ENCODE results near the gene UBTF. TPM values are rescaled to one million over a fixed set of nuclear protein-coding genes. Genes with fewer than 3 reads are reported as not detected.

Gene UBTF
- total RNA-seq, 1 donor from 2014 or later: 51.7 TPM

DNA sequence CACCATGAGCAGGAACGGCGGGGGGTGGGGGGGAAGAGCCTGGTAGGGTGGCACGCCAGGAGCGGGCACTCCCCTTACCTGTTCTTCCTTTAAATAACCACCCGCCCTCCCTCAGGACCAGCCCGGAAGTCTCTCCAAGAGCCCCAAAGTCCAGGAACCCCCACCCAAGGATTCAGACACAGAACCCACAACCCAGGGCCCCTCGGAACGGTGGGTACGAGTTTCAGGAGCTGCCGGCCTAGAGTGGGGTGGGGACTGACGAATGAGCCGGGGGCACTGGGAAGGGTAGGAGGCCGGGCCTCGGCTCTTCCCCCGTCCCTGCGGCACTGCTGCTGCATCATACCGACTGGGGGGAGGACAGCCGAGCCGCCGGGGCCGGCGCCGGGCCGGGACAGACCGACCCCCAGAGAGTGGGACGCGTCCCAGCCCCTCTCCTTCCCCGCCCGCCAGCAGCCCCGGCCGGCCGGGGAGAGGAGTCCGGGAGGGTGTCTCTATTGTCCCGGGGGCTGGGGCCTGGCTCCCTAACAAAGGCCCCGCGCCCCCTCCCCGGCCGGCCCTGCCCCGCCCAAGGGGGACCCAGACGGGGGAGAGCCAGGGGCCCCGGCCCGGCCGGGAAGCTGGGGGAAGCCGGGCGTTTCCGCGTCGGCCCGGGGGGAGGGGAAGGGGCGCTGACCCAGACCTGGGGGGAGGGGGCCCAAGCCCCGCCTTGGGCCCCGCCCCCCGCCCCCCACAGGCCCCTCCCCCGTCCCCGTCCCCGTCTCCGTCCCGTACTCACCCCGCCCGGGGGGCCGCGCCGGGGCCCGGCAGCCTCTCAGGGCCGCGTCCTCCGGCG lies 20.5 kb downstream of the UBTF start:
- Histone ChIP-seq H3K4me3 (ENCODE audit: low read length in 3 of 3) (peak overlapping the region; percentile 68 to 76 (median 72)), H3K36me3 (ENCODE audit: control insufficient read depth in 3 of 3, insufficient read depth in 3 of 3, low read length in 3 of 3) (peaks cover 20 to 32% (median 29%) of the 10 kb centered on the region in 3 donors), H3K4me1 (ENCODE audit: control insufficient read depth in 3 of 3, insufficient read depth in 3 of 3, low read length in 3 of 3) (peaks cover 16 to 46% (median 22%) of the 10 kb centered on the region in 3 donors), H3K27ac (ENCODE audit: low read depth, low read length) (peak overlapping the region; percentile 90), H3K9me3 (ENCODE audit: control insufficient read depth in 3 of 3, low read length in 3 of 3) (no peaks in the 10 kb centered on the region), H3K9ac (ENCODE audit: low read depth in 1 of 3, low read length in 3 of 3) (peak overlapping the region; percentile 77 to 85 (median 82)), H3K27me3 (ENCODE audit: control insufficient read depth in 3 of 3, insufficient read depth in 3 of 3, low read length in 3 of 3) (no peaks in the 10 kb centered on the region)

DNA sequence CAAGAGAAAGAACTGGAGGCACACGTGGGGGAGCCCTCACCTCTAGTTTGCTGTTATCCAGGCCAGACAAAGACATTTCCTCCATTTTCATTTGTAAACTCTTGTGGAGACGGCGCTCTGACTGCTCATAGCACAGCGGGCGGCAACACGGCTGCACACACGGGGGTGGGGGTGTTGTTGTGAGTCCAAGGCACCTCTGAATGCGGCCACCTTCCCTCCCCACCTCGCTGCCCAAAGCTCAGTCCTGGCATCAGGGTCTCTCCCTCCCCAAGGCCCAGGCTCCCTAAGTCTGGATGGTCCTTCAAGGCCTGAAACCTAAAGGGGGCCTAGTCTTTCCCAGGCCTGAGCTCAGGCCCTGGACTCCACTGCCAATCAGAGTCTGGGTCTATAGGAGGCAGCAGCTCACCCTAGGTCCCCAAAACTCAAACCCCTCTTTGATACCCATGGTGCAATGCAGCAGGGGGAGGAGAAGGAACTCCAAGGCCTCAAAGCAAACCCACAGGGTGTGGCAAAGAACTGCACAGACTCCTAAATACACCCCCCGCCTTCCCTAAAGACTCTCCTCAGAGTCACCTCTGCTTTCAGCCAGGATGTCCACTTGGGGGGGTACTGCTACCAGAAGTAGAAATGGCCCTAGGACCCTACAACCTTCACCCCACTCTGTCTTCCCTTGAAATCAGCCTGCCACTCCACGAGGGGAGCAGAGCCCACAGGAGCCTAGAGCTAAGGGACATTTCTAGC lies 21.3 kb downstream of the UBTF start:
- Histone ChIP-seq H3K9ac (ENCODE audit: low read depth in 1 of 3, low read length in 3 of 3) (peak overlapping the region; percentile 77 to 85 (median 82)), H3K36me3 (ENCODE audit: control insufficient read depth in 3 of 3, insufficient read depth in 3 of 3, low read length in 3 of 3) (peaks cover 25 to 38% (median 34%) of the 10 kb centered on the region in 3 donors), H3K27me3 (ENCODE audit: control insufficient read depth in 3 of 3, insufficient read depth in 3 of 3, low read length in 3 of 3) (no peaks in the 10 kb centered on the region), H3K4me1 (ENCODE audit: control insufficient read depth in 3 of 3, insufficient read depth in 3 of 3, low read length in 3 of 3) (peaks cover 16 to 39% (median 22%) of the 10 kb centered on the region in 3 donors), H3K4me3 (ENCODE audit: low read length in 3 of 3) (peak overlapping the region; percentile 68 to 76 (median 72)), H3K9me3 (ENCODE audit: control insufficient read depth in 3 of 3, low read length in 3 of 3) (no peaks in the 10 kb centered on the region), H3K27ac (ENCODE audit: low read depth, low read length) (peak overlapping the region; percentile 90)

DNA sequence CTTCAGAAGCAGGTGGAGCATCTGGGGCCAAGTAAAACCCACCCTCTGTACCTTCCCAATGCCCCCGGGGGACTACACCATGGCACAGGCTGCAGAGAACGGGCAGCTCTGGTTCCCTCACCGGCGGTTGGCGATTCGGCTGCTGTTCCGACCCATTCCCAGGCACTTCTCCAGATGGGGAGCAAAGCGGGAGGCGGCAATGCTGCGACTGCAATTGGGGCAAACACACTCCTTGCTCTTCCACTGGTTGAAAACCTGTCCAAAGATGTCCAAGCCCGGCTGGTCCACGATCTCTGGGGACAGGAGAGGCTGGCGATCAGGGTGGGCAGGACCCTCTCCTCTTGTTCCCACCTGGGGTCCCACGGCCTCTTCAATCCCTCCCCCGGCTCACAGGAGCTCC lies 22.4 kb downstream of the UBTF start:
- Histone ChIP-seq H3K9me3 (ENCODE audit: control insufficient read depth in 3 of 3, low read length in 3 of 3) (no peaks in the 10 kb centered on the region), H3K4me3 (ENCODE audit: low read length in 3 of 3) (no peak overlapping the region), H3K4me1 (ENCODE audit: control insufficient read depth in 3 of 3, insufficient read depth in 3 of 3, low read length in 3 of 3) (peaks cover 16 to 28% (median 19%) of the 10 kb centered on the region in 3 donors), H3K9ac (ENCODE audit: low read depth in 1 of 3, low read length in 3 of 3) (peak overlapping the region in 1 of 3 donors; percentile 33), H3K36me3 (ENCODE audit: control insufficient read depth in 3 of 3, insufficient read depth in 3 of 3, low read length in 3 of 3) (peaks cover 28 to 40% (median 34%) of the 10 kb centered on the region in 3 donors), H3K27me3 (ENCODE audit: control insufficient read depth in 3 of 3, insufficient read depth in 3 of 3, low read length in 3 of 3) (no peaks in the 10 kb centered on the region), H3K27ac (ENCODE audit: low read depth, low read length) (no peak overlapping the region)

DNA sequence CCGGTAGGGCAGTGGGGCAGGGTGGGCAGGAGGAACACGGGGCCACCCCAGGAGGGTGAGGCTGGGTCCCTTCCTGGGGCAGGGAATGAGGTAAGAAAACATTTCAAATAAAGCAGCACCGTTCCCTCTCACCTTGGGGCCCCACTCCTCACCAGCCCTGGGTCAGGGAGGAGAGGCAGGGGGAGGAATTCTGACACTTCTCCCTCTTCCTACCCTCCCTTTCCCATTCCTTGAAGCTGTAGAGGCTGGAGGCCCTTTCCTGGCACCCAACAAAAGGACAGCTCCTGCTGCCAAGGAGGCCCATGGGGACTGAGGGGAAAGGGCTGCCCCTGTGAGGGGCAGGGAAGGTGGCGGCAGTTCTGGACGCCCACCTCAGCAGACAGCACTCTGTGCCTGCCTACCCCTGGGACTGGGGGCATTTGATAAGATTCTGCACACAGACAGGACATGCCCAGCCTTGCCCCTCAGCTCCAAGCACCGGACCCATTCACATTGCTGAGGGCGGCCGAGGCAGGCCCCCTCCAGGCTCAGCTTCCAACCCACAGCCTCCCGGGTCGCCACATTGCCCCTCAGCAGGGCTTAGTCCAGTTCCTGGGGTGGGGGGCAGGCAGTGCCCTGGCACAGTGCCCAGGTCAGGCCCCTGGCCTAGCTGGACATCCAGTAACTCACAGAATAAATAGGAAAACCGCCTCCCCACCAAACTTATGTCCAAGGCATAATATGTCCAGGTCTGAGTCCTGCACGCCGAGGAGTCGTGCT lies 26.0 kb downstream of the UBTF start:
- H3K9me3 ChIP-seq (ENCODE audit: control insufficient read depth in 3 of 3, low read length in 3 of 3): no peaks in the 10 kb centered on the region
- H3K4me3 ChIP-seq (ENCODE audit: low read length in 3 of 3): no peak overlapping the region
- H3K9ac ChIP-seq (ENCODE audit: low read depth in 1 of 3, low read length in 3 of 3): peak overlapping the region in 1 of 3 donors; percentile 25
- H3K4me1 ChIP-seq (ENCODE audit: control insufficient read depth in 3 of 3, insufficient read depth in 3 of 3, low read length in 3 of 3): peaks cover 12 to 19% (median 13%) of the 10 kb centered on the region in 3 donors
- H3K27ac ChIP-seq (ENCODE audit: low read depth, low read length): peak overlapping the region; percentile 7
- H3K36me3 ChIP-seq (ENCODE audit: control insufficient read depth in 3 of 3, insufficient read depth in 3 of 3, low read length in 3 of 3): peaks cover 49 to 60% (median 56%) of the 10 kb centered on the region in 3 donors
- no peaks in the 10 kb centered on the region for H3K27me3 ChIP-seq (ENCODE audit: control insufficient read depth in 3 of 3, insufficient read depth in 3 of 3, low read length in 3 of 3)

DNA sequence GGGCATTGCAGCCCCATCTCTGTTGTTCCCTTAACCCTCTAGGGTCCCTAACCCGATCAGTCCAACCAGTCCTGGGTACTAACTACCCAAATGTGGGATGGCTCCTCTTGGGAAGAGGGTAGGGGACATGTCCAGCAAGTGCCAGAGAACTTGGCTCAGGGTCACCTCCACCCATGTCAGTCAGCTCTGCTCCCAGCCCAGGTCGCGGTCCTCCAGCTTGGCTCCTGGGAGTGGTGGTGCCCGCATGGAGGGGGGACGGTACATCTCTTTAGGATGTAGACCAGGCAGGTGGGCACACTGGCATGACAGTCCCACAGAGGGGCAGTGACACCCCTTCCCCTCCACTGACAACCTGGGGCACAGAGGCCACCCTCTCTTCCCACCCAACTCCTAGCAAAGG lies 26.7 kb downstream of the UBTF start:
- no peak overlapping the region for H3K9ac ChIP-seq (ENCODE audit: low read depth in 1 of 3, low read length in 3 of 3)
- H3K36me3 ChIP-seq (ENCODE audit: control insufficient read depth in 3 of 3, insufficient read depth in 3 of 3, low read length in 3 of 3): peaks cover 49 to 60% (median 59%) of the 10 kb centered on the region in 3 donors
- H3K27me3 ChIP-seq (ENCODE audit: control insufficient read depth in 3 of 3, insufficient read depth in 3 of 3, low read length in 3 of 3): no peaks in the 10 kb centered on the region
- H3K4me1 ChIP-seq (ENCODE audit: control insufficient read depth in 3 of 3, insufficient read depth in 3 of 3, low read length in 3 of 3): peaks cover 12 to 19% (median 13%) of the 10 kb centered on the region in 3 donors
- peak overlapping the region; percentile 7 for H3K27ac ChIP-seq (ENCODE audit: low read depth, low read length)
- no peaks in the 10 kb centered on the region for H3K9me3 ChIP-seq (ENCODE audit: control insufficient read depth in 3 of 3, low read length in 3 of 3)
- no peak overlapping the region for H3K4me3 ChIP-seq (ENCODE audit: low read length in 3 of 3)

DNA sequence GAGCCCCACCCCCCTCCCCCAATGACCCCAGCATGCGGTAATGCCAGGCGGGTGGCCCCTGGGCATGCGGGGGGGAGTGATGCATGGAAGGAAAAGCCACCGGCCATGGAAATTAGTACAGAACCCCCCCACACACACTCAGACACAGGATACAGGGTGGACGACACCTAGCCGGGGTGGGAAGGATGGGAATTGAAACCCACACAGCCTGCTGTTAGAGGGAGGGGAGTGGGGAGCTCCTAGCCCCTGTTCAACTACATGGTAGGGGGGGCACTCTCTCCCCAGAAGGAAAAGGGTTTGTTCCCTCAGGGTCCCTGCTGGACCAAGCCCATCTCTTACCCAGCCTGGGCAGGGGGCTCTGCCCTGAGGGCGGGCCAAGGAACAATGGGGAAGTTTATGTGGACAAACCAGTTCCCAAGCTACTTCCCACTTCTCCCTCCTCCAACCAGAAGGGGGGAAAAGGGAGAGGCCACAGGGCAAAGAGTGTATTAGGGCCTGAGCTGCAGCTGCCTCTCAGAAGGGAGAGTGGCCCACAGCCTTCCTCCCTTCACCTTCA lies 27.5 kb downstream of the UBTF start:
- H3K9me3 ChIP-seq (ENCODE audit: control insufficient read depth in 3 of 3, low read length in 3 of 3): no peaks in the 10 kb centered on the region

DNA sequence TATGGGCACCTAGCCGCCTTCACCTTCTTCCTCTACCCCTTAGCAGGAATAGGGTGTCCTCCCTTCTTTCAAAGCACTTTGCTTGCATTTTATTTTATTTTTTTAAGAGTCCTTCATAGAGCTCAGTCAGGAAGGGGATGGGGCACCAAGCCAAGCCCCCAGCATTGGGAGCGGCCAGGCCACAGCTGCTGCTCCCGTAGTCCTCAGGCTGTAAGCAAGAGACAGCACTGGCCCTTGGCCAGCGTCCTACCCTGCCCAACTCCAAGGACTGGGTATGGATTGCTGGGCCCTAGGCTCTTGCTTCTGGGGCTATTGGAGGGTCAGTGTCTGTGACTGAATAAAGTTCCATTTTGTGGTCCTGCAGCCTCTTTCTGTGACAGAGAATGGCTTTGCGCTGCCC lies 28.1 kb downstream of the UBTF start:
- H3K4me1 ChIP-seq (ENCODE audit: control insufficient read depth in 3 of 3, insufficient read depth in 3 of 3, low read length in 3 of 3): peaks cover 15 to 17% (median 17%) of the 10 kb centered on the region in 3 donors
- no peak overlapping the region for H3K4me3 ChIP-seq (ENCODE audit: low read length in 3 of 3)
- no peak overlapping the region for H3K27ac ChIP-seq (ENCODE audit: low read depth, low read length)
- no peaks in the 10 kb centered on the region for H3K9me3 ChIP-seq (ENCODE audit: control insufficient read depth in 3 of 3, low read length in 3 of 3)
- H3K9ac ChIP-seq (ENCODE audit: low read depth in 1 of 3, low read length in 3 of 3): no peak overlapping the region
- H3K36me3 ChIP-seq (ENCODE audit: control insufficient read depth in 3 of 3, insufficient read depth in 3 of 3, low read length in 3 of 3): peaks cover 43 to 50% (median 48%) of the 10 kb centered on the region in 3 donors
- H3K27me3 ChIP-seq (ENCODE audit: control insufficient read depth in 3 of 3, insufficient read depth in 3 of 3, low read length in 3 of 3): no peaks in the 10 kb centered on the region

More for the DNA sequence above, 27.5 kb downstream of the UBTF start:
- peaks cover 44 to 53% (median 51%) of the 10 kb centered on the region in 3 donors for H3K36me3 ChIP-seq (ENCODE audit: control insufficient read depth in 3 of 3, insufficient read depth in 3 of 3, low read length in 3 of 3)
- H3K4me3 ChIP-seq (ENCODE audit: low read length in 3 of 3): no peak overlapping the region
- no peak overlapping the region for H3K27ac ChIP-seq (ENCODE audit: low read depth, low read length)
- H3K4me1 ChIP-seq (ENCODE audit: control insufficient read depth in 3 of 3, insufficient read depth in 3 of 3, low read length in 3 of 3): peaks cover 15 to 17% (median 17%) of the 10 kb centered on the region in 3 donors
- no peak overlapping the region for H3K9ac ChIP-seq (ENCODE audit: low read depth in 1 of 3, low read length in 3 of 3)
- no peaks in the 10 kb centered on the region for H3K27me3 ChIP-seq (ENCODE audit: control insufficient read depth in 3 of 3, insufficient read depth in 3 of 3, low read length in 3 of 3)

DNA sequence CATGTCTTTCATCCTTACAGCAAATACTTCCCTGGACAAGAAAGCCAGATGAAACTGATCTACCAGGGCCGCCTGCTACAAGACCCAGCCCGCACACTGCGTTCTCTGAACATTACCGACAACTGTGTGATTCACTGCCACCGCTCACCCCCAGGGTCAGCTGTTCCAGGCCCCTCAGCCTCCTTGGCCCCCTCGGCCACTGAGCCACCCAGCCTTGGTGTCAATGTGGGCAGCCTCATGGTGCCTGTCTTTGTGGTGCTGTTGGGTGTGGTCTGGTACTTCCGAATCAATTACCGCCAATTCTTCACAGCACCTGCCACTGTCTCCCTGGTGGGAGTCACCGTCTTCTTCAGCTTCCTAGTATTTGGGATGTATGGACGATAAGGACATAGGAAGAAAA lies 29.0 kb downstream of the UBTF start:
- Histone ChIP-seq H3K27ac (ENCODE audit: low read depth, low read length) (no peak overlapping the region), H3K4me1 (ENCODE audit: control insufficient read depth in 3 of 3, insufficient read depth in 3 of 3, low read length in 3 of 3) (peaks cover 20 to 23% (median 21%) of the 10 kb centered on the region in 3 donors), H3K9ac (ENCODE audit: low read depth in 1 of 3, low read length in 3 of 3) (no peak overlapping the region), H3K27me3 (ENCODE audit: control insufficient read depth in 3 of 3, insufficient read depth in 3 of 3, low read length in 3 of 3) (no peaks in the 10 kb centered on the region), H3K4me3 (ENCODE audit: low read length in 3 of 3) (no peak overlapping the region), H3K9me3 (ENCODE audit: control insufficient read depth in 3 of 3, low read length in 3 of 3) (no peaks in the 10 kb centered on the region), H3K36me3 (ENCODE audit: control insufficient read depth in 3 of 3, insufficient read depth in 3 of 3, low read length in 3 of 3) (peaks cover 43 to 46% (median 44%) of the 10 kb centered on the region in 3 donors)
